Endothelial cell of umbilical vein (primary cell): ENCODE data around the gene HEATR5A.

ENCODE experiments used
- EZH2 ChIP-seq: IDR thresholded peaks from 2 replicates; pipeline ENCODE4 v1.6.1; 2012; ENCODE audit warnings: borderline replicate concordance, low read depth, mild to moderate bottlenecking, moderate library complexity, low read length, inconsistent platforms; ENCODE audit not compliant: severe bottlenecking
- JUN ChIP-seq: IDR thresholded peaks from 2 replicates; pipeline ENCODE4 v1.6.1; 2011; ENCODE audit warnings: borderline replicate concordance, low read depth; ENCODE audit not compliant: insufficient read length, insufficient read depth
- POLR2A ChIP-seq: IDR thresholded peaks from 2 replicates; pipeline ENCODE4 v1.6.1; 2012; ENCODE audit warnings: low read depth, mild to moderate bottlenecking, control low read depth, low read length
- POLR2AphosphoS5 ChIP-seq: IDR thresholded peaks from 2 replicates; pipeline ENCODE4 v1.6.1; 2012; ENCODE audit warnings: low read depth, mild to moderate bottlenecking, control low read depth, low read length, moderate library complexity; ENCODE audit not compliant: insufficient read depth
- TF ChIP-seq, protein P1 (sequence below), 2 donors: IDR thresholded peaks; 1 replicate in 1 of 2; 2 replicates in 1 of 2; pipeline ENCODE4 v1.5.1; 2011; ENCODE audit warnings: low read length in 2 of 2, mild to moderate bottlenecking in 2 of 2, moderate library complexity in 2 of 2, control low read depth in 1 of 2, inconsistent platforms in 1 of 2, low read depth in 1 of 2; ENCODE audit not compliant: insufficient read depth in 1 of 2; ENCODE audit errors: extremely low read depth in 1 of 2
- TF ChIP-seq, protein P2 (sequence below): IDR thresholded peaks from 2 replicates; pipeline ENCODE4 v1.6.1; 2011; ENCODE audit not compliant: insufficient read depth, insufficient read length

DNA sequence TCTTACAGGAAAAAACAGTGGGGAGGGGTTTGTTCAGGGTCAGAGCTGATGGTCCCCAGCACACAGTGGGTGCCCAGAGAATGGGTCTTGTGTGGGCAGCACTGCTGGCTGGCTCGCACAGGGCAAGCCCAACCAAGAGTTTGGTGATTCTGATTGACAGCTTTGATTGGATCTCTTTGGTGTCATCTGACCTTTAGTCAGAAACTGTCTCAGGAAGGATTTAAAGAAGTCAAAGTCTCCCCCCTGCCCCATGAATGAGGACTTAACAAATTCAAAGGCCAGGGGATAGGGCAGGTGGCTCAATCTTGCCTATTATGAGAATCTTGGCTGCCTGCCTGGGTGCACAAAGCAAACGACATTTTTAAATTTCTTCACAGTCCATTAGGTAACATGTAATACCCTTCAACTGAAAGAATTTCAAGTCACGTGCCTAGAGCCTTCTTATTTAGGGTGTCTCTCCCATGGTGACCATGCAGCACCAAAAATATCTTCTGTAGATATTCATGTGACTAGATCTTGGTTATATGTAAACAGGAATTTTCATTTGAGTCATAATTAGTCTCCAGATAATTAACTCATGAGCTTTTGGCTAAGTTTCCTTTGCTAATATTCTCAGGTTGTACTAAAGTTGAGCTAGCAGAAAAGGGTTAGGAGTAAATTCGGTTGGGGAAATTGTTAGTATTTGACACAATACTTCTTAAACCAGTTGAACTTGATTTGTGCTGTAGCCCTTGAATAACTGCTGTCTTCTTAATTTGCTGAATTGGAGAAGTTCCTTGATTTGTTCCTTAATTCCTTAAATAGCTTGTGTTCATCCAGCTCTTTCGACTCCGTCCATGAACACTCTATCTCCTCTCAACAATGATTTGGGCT lies 158.3 kb downstream of the HEATR5A start:
- TF ChIP-seq, protein P1, sequence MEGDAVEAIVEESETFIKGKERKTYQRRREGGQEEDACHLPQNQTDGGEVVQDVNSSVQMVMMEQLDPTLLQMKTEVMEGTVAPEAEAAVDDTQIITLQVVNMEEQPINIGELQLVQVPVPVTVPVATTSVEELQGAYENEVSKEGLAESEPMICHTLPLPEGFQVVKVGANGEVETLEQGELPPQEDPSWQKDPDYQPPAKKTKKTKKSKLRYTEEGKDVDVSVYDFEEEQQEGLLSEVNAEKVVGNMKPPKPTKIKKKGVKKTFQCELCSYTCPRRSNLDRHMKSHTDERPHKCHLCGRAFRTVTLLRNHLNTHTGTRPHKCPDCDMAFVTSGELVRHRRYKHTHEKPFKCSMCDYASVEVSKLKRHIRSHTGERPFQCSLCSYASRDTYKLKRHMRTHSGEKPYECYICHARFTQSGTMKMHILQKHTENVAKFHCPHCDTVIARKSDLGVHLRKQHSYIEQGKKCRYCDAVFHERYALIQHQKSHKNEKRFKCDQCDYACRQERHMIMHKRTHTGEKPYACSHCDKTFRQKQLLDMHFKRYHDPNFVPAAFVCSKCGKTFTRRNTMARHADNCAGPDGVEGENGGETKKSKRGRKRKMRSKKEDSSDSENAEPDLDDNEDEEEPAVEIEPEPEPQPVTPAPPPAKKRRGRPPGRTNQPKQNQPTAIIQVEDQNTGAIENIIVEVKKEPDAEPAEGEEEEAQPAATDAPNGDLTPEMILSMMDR (IDR thresholded peaks at IDR 0.05; ENCODE audit: extremely low read depth in 1 of 2, insufficient read depth in 1 of 2, low read depth in 1 of 2, low read length in 2 of 2) = no peak
- no peak for TF ChIP-seq POLR2A
- no peak for TF ChIP-seq EZH2
- TF ChIP-seq JUN = no peak
- TF ChIP-seq, protein P2, sequence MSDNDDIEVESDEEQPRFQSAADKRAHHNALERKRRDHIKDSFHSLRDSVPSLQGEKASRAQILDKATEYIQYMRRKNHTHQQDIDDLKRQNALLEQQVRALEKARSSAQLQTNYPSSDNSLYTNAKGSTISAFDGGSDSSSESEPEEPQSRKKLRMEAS = no peak
- no peak for TF ChIP-seq POLR2AphosphoS5
